Kidney tubule cell (primary cell): ENCODE measurements around the gene SAA4.
"Not testable (repeated sequence)": the region's sequence is repeated elsewhere in the genome, so short reads cannot be mapped to it uniquely, and the experiment has no call there.

ENCODE experiments used
- DNase-seq: peaks from one replicate; pipeline ENCODE4 v3.0.0-alpha.2; 2018; ENCODE audit warnings: low spot score

The SAA4 gene

DNA sequence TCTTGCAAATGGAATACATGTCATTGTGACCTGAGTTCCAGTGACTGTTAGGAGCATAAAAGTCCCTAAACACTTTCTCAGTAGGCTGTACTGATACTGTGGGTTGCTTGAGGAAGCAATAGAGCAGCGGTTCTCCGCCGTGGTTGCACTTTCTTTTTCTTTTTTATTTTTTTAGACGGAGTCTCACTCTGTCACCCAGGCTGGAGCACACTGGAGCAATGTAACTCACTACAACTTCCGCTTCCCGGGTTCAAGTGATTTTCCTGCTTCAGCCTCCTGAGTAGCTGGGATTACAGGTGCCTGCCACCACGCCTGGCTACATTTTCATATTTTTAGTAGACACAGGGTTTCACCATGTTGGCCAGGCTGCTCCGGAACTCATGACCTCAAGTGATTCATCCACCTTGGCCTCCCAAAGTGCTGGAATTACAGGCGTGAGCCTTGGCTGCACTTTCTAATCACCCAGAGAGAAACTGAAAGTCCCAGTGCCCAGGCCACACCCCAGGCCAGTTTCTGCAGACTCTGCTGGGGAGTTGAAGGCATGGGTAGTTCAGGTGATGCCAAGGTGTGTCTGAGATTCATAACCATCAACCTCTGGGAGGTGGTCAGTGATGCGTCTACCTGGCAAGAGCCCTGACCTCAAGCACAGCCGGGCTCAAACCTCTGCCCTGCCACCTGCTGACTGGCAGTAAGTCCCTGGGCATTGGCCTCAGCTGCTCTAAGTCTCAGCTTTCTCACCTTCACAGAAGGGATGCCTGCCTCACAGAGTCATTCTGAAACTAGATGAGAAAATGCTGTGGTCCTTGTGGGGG is 10.0 kb upstream of the SAA4 start:
- DNase-seq: peak; percentile 61

GRCh38 chr11:18245396-18245795 is 8.8 kb upstream of the SAA4 start:
- peak; percentile 72 for DNase-seq

GRCh38 chr11:18243783-18244362 is 7.3 kb upstream of the SAA4 start:
- DNase-seq: peak; percentile 83

DNA sequence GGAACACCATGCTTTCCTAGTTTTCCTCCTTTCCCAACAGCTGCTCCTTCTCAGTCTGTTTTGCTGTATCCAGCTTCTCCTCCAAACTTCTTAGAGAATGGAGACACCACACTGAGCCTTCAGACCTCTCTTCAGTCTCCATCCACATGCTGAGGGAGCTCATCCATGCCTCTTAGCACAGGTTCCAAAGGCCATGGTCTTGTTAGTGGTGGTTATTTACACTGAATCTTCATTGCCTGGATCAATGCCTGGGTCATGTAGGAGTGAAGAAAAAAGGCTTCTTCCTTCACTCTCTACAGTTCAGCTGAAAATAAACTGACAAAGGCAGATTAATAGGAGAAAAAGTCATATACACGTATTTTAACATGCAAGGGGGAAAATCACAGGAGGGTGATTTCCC is 3.1 kb upstream of the SAA4 start:
- DNase-seq: no peak

- no peak for DNase-seq
Measured at GRCh38 chr11:18235394-18236334, 938 bp downstream of the SAA4 start.

DNA sequence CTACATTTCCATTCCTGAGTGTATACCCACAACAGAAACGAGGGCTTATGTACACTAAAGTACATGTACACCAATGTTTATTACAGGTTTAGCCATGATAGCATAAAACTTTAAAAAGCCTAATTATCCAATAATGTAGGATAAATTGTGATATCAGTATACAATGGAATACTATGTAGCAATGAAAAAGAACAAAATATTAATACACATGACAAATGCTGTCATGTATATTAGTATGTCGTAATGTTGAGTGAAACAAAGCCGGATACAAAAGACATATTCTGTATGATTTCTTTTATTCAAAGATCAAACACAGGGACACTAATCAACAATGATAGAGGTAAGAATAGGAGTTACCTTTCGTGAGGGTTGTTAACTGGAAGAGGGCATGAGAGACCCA is 2.7 kb downstream of the SAA4 start:
- DNase-seq: no peak

GRCh38 chr11:18230859-18231258 is 5.7 kb downstream of the SAA4 start:
- no peak for DNase-seq

DNA sequence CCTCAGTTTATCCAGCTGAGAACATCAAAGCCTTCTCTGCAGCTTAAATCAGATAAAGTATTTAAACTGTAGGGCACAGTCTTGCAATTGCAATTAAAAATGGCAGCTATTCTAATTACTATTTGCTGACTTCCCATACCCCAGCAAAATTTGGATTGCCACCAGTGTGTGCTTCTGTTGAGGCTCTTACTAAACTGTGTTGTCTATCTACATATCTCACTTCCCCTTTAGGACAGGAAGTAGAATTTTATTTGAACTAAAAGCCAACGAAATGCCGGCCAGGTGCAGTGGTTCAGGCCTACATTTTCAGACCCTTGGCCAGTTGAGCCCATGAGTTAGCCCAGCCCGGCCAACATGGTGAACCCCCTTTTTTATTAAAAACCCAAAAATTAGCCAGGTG is 7.1 kb downstream of the SAA4 start:
- DNase-seq: no peak

DNA sequence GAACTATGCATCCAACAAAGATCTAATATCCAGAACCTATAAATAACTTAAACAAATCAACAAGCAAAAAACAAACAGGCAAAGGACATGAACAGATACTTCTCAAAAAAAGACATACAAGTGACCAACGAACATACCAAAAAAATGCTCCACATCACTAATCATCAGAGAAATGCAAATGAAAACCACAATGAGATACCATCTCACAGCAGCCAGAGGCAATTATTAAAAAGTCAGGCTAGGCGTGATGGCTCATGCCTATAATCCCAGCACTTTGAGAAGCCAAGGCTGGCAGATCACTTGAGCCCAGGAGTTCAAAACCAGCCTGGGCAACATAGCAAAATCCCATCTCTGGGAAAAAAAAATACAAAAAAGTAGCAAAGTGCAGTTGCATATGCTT is 10.7 kb downstream of the SAA4 start:
- DNase-seq: no peak

DNA sequence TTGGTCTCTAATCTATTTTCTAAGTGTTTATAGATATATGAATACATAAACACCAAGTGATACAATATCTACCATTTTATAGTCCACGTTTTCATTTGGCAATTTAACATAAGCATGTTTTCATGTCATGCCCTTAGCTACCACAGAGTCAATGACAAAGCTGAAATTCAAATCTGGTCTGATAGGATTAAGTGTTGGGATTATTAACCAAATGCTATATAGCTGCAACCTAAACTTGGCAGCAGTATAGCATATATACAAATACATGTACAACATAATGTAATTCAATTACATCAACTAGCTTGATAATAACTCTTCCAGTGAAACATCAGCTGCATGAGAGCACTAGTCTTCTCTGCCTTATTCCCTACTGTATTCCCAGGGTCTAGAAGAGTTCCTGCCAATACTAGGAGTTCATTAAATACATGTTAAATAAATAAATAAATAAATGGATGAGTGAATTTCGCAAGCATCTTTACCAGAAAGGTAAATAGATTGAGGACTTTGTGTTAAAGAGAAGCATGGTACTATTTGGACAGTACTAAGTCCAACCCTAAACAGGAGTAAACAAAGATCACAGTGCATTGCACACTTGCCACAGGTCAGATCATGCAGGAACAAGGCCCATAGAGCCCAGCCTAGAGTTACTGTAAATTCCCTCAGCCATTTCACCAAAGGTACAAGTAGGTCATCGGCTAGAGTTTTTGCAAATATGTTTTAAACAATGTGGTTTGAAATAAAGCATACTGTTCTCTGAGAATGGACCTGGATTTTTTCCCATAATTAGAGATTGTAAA is 12.8 kb downstream of the SAA4 start:
- no peak for DNase-seq

GRCh38 chr11:18222814-18223421 is 13.7 kb downstream of the SAA4 start:
- no peak for DNase-seq

DNA sequence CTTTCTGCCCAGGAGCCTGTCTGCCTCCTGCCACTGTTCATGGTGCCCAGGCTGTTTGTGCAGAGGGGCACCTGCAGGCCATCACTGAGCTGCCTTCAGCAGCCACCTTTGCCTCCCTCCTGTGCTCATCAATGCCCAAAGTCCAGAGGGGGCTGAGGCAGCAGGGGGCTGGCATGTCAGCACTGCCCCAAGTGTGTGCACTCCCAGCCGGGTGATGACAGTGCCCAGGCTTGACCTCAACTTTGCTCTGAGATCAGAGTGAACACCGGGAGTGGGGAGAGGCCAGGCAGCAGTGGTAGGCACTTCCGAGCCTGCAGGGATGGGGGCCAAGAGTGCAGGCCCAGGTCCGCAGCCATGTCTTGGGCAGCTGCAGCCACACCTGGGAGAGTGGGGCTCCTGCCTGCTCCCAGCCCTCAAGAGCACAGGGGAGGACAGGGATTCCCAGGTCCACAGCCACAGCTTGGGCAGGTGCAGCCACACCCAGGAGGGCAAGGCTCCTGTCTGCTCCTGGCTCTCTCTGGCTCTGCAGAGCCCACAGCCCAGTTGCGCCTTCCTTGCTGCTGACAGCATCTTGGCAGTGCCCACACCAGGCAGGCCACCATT is 15.2 kb downstream of the SAA4 start:
- DNase-seq: no peak

- no peak for DNase-seq
Measured at GRCh38 chr11:18209058-18209457, 27.5 kb downstream of the SAA4 start.

GRCh38 chr11:18204771-18205170 is 31.8 kb downstream of the SAA4 start:
- DNase-seq: no peak

GRCh38 chr11:18204220-18204619 is 32.4 kb downstream of the SAA4 start:
- DNase-seq: no peak

GRCh38 chr11:18203723-18204122 is 32.9 kb downstream of the SAA4 start:
- peak; percentile 16 for DNase-seq

DNA sequence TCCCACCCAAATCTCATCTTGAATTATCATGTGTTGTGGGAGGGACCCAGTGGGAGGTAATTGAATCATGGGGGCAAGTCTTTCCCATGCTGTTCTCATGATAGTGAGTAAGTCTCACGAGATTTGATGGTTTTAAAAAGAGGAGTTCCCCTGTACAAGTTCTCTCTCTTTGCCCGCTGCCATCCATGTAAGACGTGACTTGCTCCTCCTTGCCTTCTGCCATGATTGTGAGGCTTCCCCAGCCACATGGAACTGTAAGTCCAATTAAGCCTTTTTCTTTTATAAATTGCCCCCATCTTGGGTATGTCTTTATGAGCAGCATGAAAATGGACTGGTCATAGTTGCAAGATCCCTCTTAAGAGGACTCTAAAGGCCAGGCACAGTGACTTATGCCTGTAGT is 38.9 kb downstream of the SAA4 start:
- not testable (repeated sequence) for DNase-seq

DNA sequence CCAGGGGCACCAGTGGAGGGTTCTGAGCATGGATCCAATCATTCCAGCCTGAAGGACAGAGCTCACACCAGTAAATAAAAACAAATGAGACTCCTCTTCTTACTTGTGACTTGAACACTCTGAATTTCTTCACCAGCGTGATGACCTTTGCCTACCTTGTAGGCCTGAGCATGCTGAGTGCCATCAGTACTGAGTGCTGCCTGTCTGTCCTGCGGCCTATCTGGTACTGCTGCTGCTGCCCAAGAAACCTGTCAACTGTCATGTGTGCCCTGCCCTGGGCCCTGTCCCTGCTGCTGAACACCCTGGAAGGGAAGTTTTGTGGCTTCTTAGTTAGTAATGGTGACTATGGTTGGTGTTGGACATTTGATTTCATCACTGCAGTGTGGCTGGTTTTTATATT is 40.1 kb downstream of the SAA4 start:
- DNase-seq: no peak

- DNase-seq: peak; percentile 12
Measured at GRCh38 chr11:18193010-18193409, 43.6 kb downstream of the SAA4 start.

DNA sequence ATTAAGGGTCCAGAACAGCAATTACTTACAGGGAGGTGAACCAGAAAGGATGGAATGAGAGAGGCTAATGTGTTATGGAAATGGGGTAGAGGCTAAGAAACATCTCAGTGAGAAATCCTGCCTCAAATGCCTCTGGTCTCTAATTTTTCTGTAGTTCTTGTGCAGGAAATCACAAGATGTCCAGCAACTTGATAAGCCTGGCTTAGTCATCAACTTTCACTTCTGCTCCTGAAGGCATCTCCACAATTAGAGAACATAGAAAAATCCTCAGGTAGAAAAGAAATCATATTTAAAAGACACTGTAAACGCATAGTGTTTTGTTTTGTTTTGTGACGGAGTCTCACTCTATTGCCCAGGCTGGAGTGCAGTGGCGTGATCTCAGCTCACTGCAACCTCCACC is 45.2 kb downstream of the SAA4 start:
- no peak for DNase-seq
